ENCODE measurements around the gene TEX14. TPM values are rescaled to one million over a fixed set of nuclear protein-coding genes. Genes with fewer than 3 reads are reported as not detected.

The TEX14 gene
- total and polyA plus RNA-seq, 8 donors, result 0.03 to 0.06 TPM; not detected in 6

GRCh38 chr17:58513267-58513964, 178.4 kb downstream of the TEX14 start:
- H3K27ac ChIP-seq, result peak overlapping the region in 2 of 5 donors; percentile 82 to 98
- peak in 1 of 2 donors; percentile 60 for DNase-seq
- peaks cover 35 to 46% (median 43%) of the 10 kb centered on the region in 4 donors for H3K36me3 ChIP-seq
- H3K4me1 ChIP-seq, result peaks cover 29 to 48% (median 45%) of the 10 kb centered on the region in 4 donors
- TF ChIP-seq POLR2AphosphoS5 (IDR thresholded peaks at IDR 0.05) (no peak), POLR2A (IDR thresholded peaks at IDR 0.05) (no peak), EP300 (IDR thresholded peaks at IDR 0.05) (no peak)
- TF ChIP-seq, protein P1, sequence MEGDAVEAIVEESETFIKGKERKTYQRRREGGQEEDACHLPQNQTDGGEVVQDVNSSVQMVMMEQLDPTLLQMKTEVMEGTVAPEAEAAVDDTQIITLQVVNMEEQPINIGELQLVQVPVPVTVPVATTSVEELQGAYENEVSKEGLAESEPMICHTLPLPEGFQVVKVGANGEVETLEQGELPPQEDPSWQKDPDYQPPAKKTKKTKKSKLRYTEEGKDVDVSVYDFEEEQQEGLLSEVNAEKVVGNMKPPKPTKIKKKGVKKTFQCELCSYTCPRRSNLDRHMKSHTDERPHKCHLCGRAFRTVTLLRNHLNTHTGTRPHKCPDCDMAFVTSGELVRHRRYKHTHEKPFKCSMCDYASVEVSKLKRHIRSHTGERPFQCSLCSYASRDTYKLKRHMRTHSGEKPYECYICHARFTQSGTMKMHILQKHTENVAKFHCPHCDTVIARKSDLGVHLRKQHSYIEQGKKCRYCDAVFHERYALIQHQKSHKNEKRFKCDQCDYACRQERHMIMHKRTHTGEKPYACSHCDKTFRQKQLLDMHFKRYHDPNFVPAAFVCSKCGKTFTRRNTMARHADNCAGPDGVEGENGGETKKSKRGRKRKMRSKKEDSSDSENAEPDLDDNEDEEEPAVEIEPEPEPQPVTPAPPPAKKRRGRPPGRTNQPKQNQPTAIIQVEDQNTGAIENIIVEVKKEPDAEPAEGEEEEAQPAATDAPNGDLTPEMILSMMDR (IDR thresholded peaks at IDR 0.05), result no peak
- intact Hi-C loops (cut with DNase I; ENCODE audit: low total_unique reads), result loop anchor here (10.0 kb wide), 1 partner anchor 491 kb away; no protein-coding TSS in a partner anchor
- peak overlapping the region; percentile 80 to 88 (median 84) for H3K4me3 ChIP-seq
- H3K27me3 ChIP-seq, result no peaks in the 10 kb centered on the region
- no peaks in the 10 kb centered on the region for H3K9me3 ChIP-seq
- 23 to 30% (median 28%) methylated on average over 14 of the region's 14 CpGs for WGBS, 5 donors

- no peaks in the 10 kb centered on the region for H3K9me3 ChIP-seq
- intact Hi-C loops (cut with DNase I; ENCODE audit: low total_unique reads), result loop anchor here (10.0 kb wide), 1 partner anchor 495 kb away; no protein-coding TSS in a partner anchor
- no peak overlapping the region for H3K4me3 ChIP-seq
- H3K27me3 ChIP-seq, result no peaks in the 10 kb centered on the region
- H3K36me3 ChIP-seq, result peaks cover 61 to 79% (median 77%) of the 10 kb centered on the region in 4 donors
- no peak overlapping the region for H3K27ac ChIP-seq
- DNase-seq, result no peak
- H3K4me1 ChIP-seq, result peaks cover 17 to 43% (median 22%) of the 10 kb centered on the region in 4 donors
- TF ChIP-seq, protein P1 (IDR thresholded peaks at IDR 0.05), result no peak
- TF ChIP-seq EP300 (IDR thresholded peaks at IDR 0.05) (no peak), POLR2A (IDR thresholded peaks at IDR 0.05) (no peak), POLR2AphosphoS5 (IDR thresholded peaks at IDR 0.05) (no peak)
- WGBS, 5 donors, result 91 to 95% (median 92%) methylated on average over 5 of the region's 5 CpGs
These were observed 181.8 kb downstream of the TEX14 start for GRCh38 chr17:58510075-58510474.

- H3K9me3 ChIP-seq, result no peaks in the 10 kb centered on the region
- H3K4me3 ChIP-seq, result no peak overlapping the region
- intact Hi-C loops (cut with DNase I; ENCODE audit: low total_unique reads), result no loop called here
- no peak overlapping the region for H3K27ac ChIP-seq
- 84 to 88% (median 86%) methylated on average over 9 to 10 of the region's 10 CpGs for WGBS, 5 donors
- H3K4me1 ChIP-seq, result peaks cover 6 to 35% (median 10%) of the 10 kb centered on the region in 4 donors
- no peak for DNase-seq
- no peaks in the 10 kb centered on the region for H3K27me3 ChIP-seq
- peaks cover 77 to 95% (median 92%) of the 10 kb centered on the region in 4 donors for H3K36me3 ChIP-seq
- TF ChIP-seq, protein P1 (IDR thresholded peaks at IDR 0.05), result no peak
- TF ChIP-seq POLR2AphosphoS5 (IDR thresholded peaks at IDR 0.05), result no peak
- TF ChIP-seq POLR2A (IDR thresholded peaks at IDR 0.05), result no peak
- no peak for TF ChIP-seq EP300 (IDR thresholded peaks at IDR 0.05)
These were observed 183.3 kb downstream of the TEX14 start for GRCh38 chr17:58508341-58509067.

- Histone ChIP-seq H3K9me3 (no peaks in the 10 kb centered on the region), H3K27ac (peak overlapping the region in 1 of 5 donors; percentile 19), H3K36me3 (peaks cover 88 to 100% (median 100%) of the 10 kb centered on the region in 4 donors), H3K4me3 (no peak overlapping the region), H3K27me3 (no peaks in the 10 kb centered on the region), H3K4me1 (peaks cover 0 to 24% (median under 1%) of the 10 kb centered on the region in 4 donors)
- no peak for DNase-seq
- intact Hi-C loops (cut with DNase I; ENCODE audit: low total_unique reads), result no loop called here
- 89 to 97% (median 94%) methylated on average over 6 to 13 of the region's 13 CpGs for WGBS, 5 donors
- TF ChIP-seq, protein P1 (IDR thresholded peaks at IDR 0.05), result no peak
- TF ChIP-seq POLR2AphosphoS5 (IDR thresholded peaks at IDR 0.05) (no peak), EP300 (IDR thresholded peaks at IDR 0.05) (no peak), POLR2A (IDR thresholded peaks at IDR 0.05) (no peak)
These were observed 184.7 kb downstream of the TEX14 start for GRCh38 chr17:58507123-58507634.
